GM21515 (cell line): ENCODE measurements around the gene DIRAS1.

Source experiments
- ATAC-seq: cut with Tn5 transposase; IDR thresholded peaks from one replicate; pipeline ENCODE4 v1.9.1; 2021; ENCODE audit not compliant: unreplicated experiment

The DIRAS1 gene, protein sequence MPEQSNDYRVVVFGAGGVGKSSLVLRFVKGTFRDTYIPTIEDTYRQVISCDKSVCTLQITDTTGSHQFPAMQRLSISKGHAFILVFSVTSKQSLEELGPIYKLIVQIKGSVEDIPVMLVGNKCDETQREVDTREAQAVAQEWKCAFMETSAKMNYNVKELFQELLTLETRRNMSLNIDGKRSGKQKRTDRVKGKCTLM

DNA sequence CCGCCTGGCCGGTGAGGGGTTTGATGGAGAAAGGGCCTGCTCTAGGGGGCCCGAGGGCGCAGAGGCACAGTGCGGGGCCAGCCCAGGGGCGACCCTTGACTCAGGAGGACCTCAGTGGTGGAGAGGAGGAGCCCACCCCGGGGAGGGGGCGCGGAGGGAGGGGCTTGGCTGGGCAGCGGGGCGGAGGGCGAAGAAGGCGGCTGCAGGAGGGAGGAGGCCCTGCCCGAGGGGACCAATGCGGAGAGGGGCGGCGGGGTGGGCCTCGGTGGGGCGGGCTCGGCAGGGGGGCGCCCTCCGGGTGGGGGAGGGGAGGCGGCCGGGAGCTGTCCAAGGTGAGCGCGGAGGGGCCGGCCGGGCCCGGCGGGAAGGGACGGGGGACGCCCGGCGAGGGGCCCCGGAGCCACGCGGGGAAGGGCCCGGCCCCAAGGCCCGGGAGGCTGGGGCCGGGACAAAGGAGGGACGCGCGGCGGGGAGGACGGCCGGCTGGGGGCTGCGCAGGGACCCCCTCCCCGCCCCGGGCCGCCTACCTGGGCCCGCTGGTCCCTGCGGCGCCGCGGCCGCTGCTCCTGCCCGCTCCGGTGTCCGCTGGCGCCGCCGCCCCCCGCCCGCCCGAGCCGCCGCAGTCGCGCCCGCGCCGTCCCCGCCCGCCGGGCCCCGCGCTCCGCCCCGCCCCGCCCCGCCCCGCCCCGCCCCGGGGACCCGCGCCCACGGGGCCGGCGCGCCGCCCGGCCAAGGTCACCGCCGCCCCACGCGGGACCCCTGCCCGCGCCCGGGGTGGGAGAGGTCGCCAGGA, at the start of gene DIRAS1:
Gene DIRAS1 (minus strand): TSS at position 596 of the 793 bp plus-strand sequence. CDS start 3,566 bp downstream, outside the sequence.
- no peak for ATAC-seq

DNA sequence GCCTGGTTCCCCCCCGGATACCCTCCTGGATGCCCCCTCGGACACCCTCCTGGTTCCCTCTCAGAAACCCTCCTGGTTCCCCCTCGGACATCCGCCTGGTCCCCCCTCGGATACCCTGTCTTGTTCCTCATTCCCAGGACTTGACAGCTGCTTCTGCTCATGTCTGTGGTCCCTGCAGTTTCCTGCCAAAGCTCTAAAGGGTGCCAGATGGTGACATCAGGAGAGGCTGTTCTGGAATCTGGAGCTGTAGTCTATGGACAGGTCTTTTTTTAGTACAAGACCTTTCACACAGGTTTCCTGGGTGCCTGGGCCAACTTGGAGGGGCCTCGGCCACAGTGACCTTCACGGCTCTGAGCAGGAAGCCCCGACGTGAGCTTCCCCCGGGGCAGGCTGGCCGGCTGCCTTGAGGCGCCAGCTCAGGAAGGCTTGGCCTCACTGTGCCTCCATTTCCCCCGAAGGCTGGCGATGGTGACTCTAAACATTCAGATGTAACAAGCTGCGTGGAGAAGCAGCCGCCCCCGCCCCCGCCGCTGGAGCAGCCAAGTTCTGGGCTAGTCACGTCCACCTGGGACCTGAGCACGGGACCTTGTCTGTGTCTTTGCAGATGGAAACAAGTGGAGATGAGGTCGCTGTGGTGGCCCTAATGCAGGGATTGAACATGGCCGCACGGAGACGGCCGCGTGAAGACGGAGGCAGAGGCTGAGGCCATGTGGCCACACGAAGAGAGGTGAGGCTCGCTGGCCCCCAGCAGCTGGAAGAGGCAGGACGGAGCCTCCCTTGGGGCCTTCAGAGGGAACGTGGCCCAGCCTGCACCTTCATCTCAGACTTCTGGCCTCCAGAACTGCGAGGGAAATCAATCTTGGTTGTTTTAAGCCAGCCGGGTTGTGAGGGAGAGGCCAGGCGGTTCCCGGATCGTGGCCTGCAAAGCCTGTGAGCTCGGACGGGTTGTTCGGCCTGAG, 49.2 kb upstream of the DIRAS1 start:
- ATAC-seq, result no peak

DNA sequence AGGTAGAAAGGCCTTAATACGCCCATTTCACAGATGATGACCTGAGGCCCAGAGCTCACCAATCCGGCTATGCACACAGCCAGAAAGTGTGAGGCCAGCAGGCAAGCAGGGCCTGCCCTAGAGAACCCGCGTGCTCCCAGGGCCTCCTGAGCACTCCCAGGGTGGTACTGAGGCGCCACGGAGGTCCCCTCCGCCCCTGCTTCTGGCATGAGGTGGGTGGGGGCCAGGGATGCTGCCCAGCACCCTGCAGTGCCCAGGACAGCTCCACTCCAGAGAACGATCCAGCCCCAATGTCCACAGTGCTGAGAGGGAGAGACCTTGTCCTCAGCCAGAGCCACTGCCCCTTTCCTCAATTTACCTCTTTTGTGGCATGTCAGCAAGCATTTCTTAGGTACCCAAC, 48.0 kb upstream of the DIRAS1 start:
- no peak for ATAC-seq

DNA sequence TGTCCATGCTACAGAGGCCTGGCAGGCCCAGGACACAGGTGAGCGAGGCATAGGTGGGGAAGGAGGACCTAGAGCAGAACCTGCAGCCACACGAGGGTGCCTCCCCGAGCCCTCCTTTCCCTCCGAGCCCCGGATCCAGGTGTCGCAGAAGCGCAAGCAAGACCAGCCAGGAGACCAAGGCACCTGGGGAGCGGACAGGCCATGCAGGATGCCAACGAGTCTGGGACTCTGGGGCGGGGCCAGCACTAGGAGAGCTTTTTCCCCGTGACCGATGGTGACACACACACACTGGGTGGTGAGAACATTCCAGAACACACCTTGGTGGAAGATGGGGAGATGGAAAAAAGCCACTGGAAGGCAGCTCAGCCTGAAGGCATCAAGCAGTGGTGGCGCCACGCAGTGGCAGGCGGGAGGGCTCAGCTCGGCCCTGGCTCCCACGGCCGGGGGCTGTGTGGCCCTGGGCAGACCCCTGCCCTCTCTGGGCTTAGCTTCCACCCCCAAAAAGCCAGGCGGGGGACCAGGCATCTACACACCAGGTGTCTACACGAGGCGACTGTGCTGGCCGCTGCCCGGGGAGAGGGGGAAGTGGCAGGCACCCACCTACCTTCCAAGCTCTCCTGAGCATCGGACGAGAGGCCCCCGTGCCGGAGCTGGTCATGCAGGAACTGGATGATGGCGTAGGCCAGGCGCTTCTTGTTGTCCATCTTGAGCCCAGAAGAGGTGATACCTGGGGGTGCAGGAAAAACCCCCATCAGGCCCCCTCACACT, 47.4 kb upstream of the DIRAS1 start:
- no peak for ATAC-seq

DNA sequence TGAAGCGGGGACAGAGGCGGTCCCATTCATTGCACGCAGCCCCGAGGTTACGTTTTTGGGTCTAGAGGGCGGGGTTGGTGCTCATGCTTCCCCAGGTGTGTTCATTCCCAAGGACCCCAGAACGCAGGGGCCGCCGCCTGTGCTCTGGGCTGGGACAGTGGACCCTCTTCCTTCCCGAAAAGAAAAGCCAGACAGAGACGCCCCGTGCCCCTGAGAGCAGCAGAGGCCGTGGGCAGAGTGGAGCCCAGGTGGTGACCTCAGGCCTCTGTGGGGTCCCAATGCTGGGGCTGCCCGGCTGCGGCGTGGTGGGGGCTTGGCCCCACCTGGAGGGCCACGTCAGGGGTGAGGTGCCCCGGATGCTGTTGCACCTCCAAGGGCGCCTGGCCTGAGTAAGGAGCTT, 46.5 kb upstream of the DIRAS1 start:
- no peak for ATAC-seq

DNA sequence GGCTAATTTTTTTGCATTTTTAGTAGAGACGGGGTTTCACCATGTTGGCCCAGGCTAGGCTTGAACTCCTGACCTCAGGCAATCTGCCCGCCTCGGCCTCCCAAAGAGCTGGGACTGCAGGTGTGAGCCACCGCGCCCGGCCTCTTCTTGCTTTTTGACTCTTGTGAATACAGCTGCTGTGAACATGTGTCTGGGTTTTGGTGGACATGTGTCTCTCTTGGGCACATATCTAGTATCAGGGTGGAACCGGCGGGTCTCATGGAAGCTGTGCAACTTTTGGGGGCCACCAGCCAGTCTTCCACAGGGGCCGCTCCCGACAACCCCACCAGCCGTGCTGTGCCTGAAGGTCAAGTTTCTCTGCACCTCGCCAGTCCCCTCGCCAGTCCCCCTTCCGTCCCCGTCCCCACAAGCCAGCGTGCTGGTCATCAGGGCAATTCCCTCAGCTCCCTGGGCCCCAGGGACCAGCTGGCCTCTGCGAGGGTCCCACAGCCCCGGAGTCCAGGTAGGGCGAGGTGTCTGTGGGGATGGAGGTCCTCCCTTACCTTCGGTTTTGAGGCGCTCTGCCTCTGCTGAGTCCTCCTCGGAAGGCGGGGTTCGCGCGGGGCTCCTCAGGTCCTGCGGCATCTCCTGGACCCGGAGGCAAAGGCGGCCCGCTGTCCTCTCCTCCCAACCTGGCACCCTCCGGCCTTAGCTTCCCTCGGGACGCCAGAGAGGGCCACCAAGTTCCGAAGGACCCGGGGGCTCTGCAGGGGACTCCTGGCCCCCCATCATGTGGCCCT, 45.6 kb upstream of the DIRAS1 start:
- no peak for ATAC-seq

DNA sequence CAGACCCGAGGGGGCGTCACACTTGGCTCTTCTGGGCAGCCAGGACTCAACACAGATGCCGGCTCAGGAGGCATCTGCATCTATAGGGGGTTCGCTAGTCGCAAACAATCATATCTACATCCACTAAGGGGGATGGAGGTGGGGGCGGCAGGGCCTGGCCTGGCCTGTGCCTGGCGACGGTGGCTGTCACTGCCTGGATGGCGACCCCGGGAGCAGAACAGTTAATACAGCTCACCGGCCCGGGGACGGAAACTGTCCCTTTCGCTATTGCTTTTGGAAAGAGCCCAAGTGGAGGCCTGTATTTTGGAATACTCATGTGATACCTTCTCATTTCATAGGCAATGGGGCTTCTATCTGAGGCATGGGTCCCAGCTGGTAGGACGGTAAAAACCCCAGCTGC, 44.2 kb upstream of the DIRAS1 start:
- ATAC-seq, result no peak

DNA sequence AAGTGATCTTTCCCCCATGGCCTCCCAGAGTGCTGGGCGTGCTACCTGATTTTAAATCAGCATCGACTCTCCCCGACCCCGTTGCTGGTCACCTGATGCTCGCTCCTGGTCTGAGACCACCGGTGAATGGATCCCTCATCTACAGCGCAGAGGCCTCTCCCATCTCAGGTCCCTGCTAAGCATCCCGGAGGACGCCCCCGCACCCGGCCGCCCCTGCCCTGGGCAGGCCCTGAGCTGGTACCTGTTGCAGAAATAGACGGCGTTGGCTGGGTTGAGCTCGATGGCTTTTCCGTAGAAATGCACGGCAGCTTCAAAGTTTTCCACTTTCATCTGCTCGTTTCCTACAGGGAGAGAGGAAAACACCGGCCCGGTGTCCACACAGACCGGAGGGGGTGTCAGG, 43.8 kb upstream of the DIRAS1 start:
- no peak for ATAC-seq

DNA sequence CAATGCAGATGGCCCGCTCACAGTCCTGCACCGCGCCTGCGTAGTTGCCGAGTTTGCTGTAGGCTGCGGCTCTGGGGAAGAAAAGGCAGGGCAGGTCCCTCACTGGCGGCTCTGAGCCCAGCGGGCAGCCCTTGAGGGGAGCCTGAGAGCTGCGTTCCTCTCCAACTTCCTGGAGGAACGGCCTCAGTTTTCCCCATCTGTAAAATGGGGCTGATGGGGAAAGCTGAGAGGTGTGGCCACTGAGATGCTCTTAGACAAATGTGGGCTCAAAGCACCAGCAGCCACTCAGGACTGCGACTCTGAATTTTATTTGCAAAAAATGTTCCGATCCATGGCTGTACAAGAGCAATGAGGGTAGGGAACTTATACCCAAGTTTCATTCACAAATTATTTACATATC, 42.5 kb upstream of the DIRAS1 start:
- no peak for ATAC-seq

DNA sequence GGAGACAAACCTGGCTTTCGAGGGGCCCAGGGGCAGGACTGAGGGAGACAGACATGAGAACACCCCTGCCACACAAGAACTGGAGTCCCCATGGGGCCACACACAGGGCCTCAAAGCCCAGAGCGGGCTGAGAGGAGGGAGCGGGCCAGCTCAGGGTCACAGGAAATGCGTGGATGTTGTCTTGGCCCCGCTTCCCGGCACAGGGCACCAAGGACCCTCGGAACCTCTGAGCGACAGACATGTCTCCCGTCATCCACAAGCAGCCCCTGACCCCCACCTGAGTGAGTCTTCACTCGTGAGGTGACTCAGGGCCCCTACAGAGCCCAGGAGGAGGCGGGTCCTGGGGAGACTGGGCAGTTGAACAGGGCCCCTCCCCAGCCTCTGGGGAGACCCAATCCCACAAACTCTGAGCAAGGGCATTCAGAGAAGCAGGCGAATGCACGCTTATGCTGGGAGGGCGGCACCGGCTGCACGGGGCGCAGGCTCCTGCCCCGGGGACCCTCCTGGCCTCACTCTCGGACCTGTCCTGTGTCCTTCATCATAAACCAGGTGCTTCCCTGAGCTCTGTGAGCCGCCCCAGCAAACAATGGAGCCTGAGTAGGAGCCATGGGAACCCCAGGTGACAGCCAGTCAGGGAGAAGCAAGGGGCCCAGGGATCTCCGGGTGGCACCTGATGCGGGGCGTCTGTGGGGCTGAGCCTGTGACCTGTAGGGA, 41.8 kb upstream of the DIRAS1 start:
- no peak for ATAC-seq

DNA sequence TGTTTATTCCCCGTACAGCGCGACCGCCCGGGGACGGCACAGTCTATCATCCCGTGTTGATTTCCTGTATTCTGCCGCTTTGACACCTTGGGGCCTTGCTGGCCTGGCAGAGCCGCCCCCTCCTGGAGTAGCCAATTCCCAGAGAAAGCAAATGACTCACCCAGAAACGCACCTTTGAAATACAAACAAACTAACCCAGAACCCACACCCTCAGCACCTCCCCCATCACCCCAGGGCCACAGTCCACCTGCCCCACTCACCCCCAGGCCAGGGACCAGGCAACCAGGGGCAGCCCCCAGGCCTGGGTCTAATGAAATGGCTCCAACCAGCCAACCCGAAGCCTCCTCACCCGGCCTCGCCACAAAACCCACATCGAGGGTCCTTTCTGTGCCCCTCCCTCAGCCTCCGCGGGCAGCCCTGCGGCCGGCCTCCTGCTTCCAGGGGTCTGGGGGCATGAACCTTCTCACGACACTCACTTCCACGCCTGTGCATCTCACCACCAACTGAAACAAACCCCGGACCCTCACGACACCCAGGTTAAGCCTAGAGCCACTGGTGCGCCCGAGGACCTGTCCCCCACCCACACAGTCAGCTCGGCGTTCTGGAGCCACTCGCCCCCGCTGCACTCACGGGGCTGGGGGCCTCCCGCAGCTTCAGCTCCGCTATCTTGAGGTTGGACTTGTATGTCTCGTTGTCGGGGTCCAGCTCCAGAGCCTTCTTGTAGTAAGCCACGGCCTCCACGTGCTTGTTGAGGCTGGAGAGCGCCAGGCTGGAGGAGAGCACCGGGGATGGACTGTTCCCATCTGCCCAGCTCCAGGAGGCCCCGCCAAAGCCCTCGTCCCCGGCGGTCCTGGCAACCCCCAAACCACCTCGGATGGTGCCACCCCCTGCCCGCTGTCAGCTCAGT, 41.0 kb upstream of the DIRAS1 start:
- ATAC-seq, result no peak

DNA sequence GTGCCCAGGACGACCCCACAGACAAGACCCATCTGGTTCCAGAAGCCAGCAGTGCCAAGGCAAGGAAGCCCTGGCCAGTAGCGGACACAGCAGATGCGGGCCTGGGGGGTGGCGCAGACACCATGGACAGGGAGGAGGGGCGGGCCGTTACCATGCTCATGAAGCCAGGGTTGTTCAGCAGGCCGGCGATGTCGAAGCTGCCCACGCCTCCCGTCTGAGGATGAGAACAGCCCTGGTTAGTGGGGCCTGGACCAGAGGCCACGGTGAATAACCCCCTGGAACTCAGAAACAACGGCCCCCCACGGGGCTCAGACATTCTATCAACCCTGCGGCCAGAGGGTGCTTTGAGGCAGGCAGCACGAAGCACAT, 40.1 kb upstream of the DIRAS1 start:
- no peak for ATAC-seq

DNA sequence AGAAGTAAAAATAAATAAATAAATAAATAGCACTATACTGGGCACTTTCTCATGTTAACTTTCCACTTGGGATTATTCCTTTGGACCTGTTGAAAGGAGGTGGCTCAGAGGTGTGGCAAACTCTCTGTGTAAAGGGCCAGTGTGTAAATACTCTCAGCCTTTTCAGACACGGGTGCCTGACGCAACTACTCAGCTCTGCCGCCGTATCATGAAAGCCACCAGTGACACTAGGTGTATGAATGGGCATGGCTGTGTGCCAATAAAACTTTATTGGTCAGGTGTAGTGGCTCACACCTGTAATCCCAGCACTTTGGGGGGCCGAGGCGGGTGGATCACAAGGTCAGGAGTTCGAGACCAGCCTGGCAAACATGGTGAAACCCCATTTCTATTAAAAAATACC, 38.8 kb upstream of the DIRAS1 start:
- ATAC-seq, result no peak

DNA sequence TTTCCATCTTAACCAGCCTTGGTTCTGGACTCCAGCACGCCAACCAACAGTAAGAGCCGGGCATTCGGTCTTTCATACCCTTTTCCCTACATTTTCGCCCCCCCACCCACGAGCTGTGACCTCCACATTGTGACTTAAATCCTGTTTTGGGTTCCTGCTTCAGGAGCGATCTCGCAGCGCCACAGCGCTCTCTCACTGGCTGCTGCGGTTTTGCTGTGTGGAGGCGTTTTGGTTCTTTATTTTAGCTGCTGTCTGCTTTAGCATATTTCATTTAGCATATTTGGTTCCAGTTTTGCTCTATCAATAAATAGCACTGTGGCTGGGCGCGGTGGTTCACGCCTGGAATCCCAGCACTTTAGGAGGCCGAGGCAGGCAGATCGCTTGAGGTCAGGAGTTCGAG, 38.2 kb upstream of the DIRAS1 start:
- ATAC-seq, result no peak

DNA sequence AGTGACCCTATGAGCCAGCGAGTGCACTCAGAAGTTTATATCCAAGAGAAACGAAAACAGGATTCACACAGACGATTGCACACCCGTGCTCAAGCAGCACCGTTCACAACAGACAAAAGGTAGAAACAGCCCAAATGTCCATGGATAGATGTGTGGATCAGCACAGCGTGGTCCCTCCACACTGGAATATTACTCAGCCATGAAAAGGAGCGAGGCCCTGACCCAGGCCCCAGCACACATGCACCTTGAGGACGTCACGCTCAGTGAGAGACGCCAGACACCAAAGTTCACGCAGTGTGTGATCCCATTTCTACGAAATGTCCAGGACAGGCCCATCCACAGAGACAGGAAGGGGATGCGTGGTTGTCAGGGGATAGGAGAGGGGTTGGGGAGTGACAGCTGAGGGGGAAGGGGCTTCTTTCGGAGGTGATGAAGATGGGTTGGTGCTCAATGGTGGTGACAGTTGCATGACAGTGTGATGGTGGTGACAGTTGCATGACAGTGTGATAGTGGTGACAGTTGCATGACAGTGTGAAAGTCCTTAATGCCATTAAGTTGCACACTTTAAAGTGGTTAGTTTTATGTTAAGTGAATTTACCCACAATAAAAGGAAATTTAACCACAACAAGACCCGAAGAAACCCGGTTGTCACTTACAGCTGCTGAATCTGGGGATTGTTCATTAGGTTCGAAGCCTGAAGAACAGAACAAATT, 37.6 kb upstream of the DIRAS1 start:
- ATAC-seq, result no peak

DNA sequence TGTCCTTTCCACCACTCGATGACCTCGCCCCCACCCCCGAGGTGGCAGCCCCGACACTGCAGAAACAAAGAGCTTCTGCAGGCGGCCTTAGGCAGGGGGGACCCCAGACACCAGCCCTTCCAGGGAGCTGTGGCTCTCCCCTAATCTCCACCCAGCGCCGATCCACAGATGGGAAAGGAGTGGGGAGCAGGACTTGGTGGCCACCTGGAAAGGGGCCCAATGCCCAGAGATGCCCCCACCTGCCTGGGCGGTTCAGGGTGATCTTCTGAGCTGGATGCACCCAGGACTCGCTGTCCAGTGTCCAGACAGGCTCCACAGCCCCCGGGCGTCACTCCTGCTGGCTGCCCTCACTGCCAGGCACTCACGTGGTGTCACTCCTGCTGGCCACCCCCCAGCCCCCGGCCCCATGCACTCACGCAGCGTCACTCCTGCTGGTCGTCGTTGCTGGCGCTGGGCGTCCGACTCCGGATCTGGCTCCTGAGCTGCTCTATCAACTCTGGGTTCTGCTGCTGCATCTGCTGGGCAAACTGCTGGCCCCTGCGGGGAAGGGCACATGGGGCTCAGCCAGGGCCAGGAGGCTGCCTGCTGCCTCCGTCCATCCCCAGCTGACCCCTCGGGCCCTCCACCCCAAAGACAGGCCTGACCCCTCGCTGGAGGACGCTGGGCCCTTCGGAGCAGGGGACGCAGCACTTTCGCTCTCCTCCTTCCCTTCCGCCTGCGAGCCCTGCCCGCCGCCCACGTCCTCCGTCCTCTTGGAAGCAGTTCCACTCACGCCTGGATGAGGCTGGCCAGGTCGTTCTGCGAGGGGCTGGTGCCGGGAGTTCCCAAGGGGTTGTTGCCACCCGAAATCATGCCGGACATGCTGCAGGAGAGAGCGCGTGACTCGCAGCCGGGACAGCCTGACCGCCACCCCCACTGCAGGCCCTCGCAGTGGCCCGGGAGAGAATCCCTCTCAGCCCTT, 36.0 kb upstream of the DIRAS1 start:
- ATAC-seq, result no peak

DNA sequence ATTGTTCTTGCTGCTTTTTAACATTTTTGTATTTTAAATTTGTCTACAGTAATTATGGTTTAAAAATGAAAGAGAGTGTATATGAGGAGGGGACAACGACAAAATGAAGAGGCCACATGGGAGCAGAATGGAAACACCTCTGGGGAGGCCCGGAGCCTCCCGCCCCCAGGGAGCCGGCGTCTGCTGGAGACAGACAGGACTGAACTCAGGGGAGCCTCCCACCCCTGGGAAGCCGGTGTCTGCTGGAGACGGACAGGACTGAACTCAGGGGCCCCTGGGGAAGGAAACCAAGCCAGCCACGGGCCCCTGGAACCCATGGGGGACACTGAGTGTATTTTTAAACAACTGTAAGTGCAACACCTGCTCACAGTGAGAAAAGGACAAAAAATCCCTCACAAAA, 35.3 kb upstream of the DIRAS1 start:
- ATAC-seq, result no peak
